ENCODE results near the gene GNGT2. TPM values are rescaled to one million over a fixed set of nuclear protein-coding genes. Genes with fewer than 3 reads are reported as not detected.
"Not testable (repeated sequence)": the region's sequence is repeated elsewhere in the genome, so short reads cannot be mapped to it uniquely, and the experiment has no call there.

Gene GNGT2
- total RNA-seq, 2 experiments from 2014 or later = 13.3 to 32.6 TPM

GRCh38 chr17:49187301-49187700 is 23.1 kb downstream of the GNGT2 start:
- Histone ChIP-seq H3K9me3 (ENCODE audit: low read length) (peaks cover 28% of the 10 kb centered on the region; the same call in 1 of the 2 replicates), H3K4me1 (ENCODE audit: insufficient read depth, low read length, poor library complexity, severe bottlenecking) (peaks cover 15% of the 10 kb centered on the region), H3K79me2 (ENCODE audit: insufficient read depth, low read depth, low read length) (no peaks in the 10 kb centered on the region), H3K27ac (ENCODE audit: low read depth, low read length, poor library complexity, severe bottlenecking) (no peak overlapping the region), H3K9me2 (ENCODE audit: insufficient read depth, low read length) (no peaks in the 10 kb centered on the region), H4K20me1 (ENCODE audit: insufficient read depth, low read length) (no peaks in the 10 kb centered on the region), H3K4me2 (ENCODE audit: low read length) (no peak overlapping the region), H3K4me3 (ENCODE audit: low read depth, low read length, poor library complexity, severe bottlenecking) (no peak overlapping the region), H2AFZ (ENCODE audit: low read length) (no peak overlapping the region), H3K36me3 (ENCODE audit: insufficient read depth, low read length) (no peaks in the 10 kb centered on the region)
- BruUV-seq (replicated peaks) = no TSS peak
- DNase-seq (ENCODE audit: low spot score) = no peak
- CTCF ChIA-PET (ENCODE audit: unreplicated experiment) = no interaction called here
- POLR2A ChIA-PET = no interaction called here
- intact Hi-C loops (cut with micrococcal nuclease; ENCODE audit: unreplicated experiment) = no loop called here
- no peak for TF ChIP-seq EZH2phosphoT487 (IDR thresholded peaks at IDR 0.05; ENCODE audit: borderline replicate concordance, low read depth, low read length)
- TF ChIP-seq, protein P1, sequence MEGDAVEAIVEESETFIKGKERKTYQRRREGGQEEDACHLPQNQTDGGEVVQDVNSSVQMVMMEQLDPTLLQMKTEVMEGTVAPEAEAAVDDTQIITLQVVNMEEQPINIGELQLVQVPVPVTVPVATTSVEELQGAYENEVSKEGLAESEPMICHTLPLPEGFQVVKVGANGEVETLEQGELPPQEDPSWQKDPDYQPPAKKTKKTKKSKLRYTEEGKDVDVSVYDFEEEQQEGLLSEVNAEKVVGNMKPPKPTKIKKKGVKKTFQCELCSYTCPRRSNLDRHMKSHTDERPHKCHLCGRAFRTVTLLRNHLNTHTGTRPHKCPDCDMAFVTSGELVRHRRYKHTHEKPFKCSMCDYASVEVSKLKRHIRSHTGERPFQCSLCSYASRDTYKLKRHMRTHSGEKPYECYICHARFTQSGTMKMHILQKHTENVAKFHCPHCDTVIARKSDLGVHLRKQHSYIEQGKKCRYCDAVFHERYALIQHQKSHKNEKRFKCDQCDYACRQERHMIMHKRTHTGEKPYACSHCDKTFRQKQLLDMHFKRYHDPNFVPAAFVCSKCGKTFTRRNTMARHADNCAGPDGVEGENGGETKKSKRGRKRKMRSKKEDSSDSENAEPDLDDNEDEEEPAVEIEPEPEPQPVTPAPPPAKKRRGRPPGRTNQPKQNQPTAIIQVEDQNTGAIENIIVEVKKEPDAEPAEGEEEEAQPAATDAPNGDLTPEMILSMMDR (conservative IDR thresholded peaks at IDR 0.05; ENCODE audit: low read length) = no peak

GRCh38 chr17:49185381-49185780 is 25.0 kb downstream of the GNGT2 start:
- peaks cover 28% of the 10 kb centered on the region; the same call in 1 of the 2 replicates for H3K9me3 ChIP-seq (ENCODE audit: low read length)
- BruUV-seq (replicated peaks); intact Hi-C loops (cut with micrococcal nuclease; ENCODE audit: unreplicated experiment); DNase-seq (ENCODE audit: low spot score); H2AFZ ChIP-seq (ENCODE audit: low read length); H4K20me1 ChIP-seq (ENCODE audit: insufficient read depth, low read length); CTCF ChIA-PET (ENCODE audit: unreplicated experiment); H3K4me2 ChIP-seq (ENCODE audit: low read length); H3K4me3 ChIP-seq (ENCODE audit: low read depth, low read length, poor library complexity, severe bottlenecking); H3K36me3 ChIP-seq (ENCODE audit: insufficient read depth, low read length); H3K4me1 ChIP-seq (ENCODE audit: insufficient read depth, low read length, poor library complexity, severe bottlenecking); H3K9me2 ChIP-seq (ENCODE audit: insufficient read depth, low read length); H3K79me2 ChIP-seq (ENCODE audit: insufficient read depth, low read depth, low read length); H3K27ac ChIP-seq (ENCODE audit: low read depth, low read length, poor library complexity, severe bottlenecking): not testable (repeated sequence)
- POLR2A ChIA-PET = interaction anchor here (0.6 kb wide), 1 partner anchor 8 kb away, joined by 7 read pairs; no protein-coding TSS in a partner anchor

GRCh38 chr17:49184522-49184921 is 25.9 kb downstream of the GNGT2 start:
- CTCF ChIA-PET (ENCODE audit: unreplicated experiment); BruUV-seq (replicated peaks); intact Hi-C loops (cut with micrococcal nuclease; ENCODE audit: unreplicated experiment); H2AFZ ChIP-seq (ENCODE audit: low read length); H3K4me3 ChIP-seq (ENCODE audit: low read depth, low read length, poor library complexity, severe bottlenecking); H3K36me3 ChIP-seq (ENCODE audit: insufficient read depth, low read length); POLR2A ChIA-PET; H3K9me2 ChIP-seq (ENCODE audit: insufficient read depth, low read length); H3K79me2 ChIP-seq (ENCODE audit: insufficient read depth, low read depth, low read length); DNase-seq (ENCODE audit: low spot score); H3K27ac ChIP-seq (ENCODE audit: low read depth, low read length, poor library complexity, severe bottlenecking); H3K4me2 ChIP-seq (ENCODE audit: low read length); H4K20me1 ChIP-seq (ENCODE audit: insufficient read depth, low read length); H3K4me1 ChIP-seq (ENCODE audit: insufficient read depth, low read length, poor library complexity, severe bottlenecking): not testable (repeated sequence)
- peaks cover 28% of the 10 kb centered on the region; the same call in 1 of the 2 replicates for H3K9me3 ChIP-seq (ENCODE audit: low read length)

DNA sequence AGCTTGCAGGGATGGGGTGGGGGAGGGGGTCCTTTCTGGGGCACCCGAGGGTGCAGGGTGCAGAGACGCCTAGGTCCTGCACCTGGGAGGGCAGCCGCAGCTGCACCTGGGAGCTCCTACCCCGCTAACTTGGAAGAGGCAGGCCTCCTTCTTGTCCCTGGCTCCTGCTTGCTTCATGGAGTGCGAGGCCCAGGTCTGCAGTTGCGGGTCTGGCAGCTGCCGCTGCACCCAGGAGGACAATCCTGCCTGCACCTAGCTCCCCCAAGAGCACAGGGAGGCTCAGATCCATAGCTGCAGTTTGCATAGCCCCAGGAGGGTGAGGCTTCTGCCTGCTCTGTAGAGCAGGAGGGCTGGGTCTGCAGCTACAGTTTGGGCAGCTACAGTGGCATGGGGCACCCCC is 26.6 kb downstream of the GNGT2 start:
- Histone ChIP-seq H3K4me2 (ENCODE audit: low read length) (no peak overlapping the region), H3K9me3 (ENCODE audit: low read length) (peaks cover 28% of the 10 kb centered on the region; the same call in 1 of the 2 replicates), H3K4me1 (ENCODE audit: insufficient read depth, low read length, poor library complexity, severe bottlenecking) (peaks cover 6% of the 10 kb centered on the region), H3K79me2 (ENCODE audit: insufficient read depth, low read depth, low read length) (no peaks in the 10 kb centered on the region), H3K27ac (ENCODE audit: low read depth, low read length, poor library complexity, severe bottlenecking) (no peak overlapping the region), H3K9me2 (ENCODE audit: insufficient read depth, low read length) (no peaks in the 10 kb centered on the region), H4K20me1 (ENCODE audit: insufficient read depth, low read length) (no peaks in the 10 kb centered on the region), H3K36me3 (ENCODE audit: insufficient read depth, low read length) (no peaks in the 10 kb centered on the region), H3K4me3 (ENCODE audit: low read depth, low read length, poor library complexity, severe bottlenecking) (no peak overlapping the region), H2AFZ (ENCODE audit: low read length) (no peak overlapping the region)
- intact Hi-C loops (cut with micrococcal nuclease; ENCODE audit: unreplicated experiment) = no loop called here
- CTCF ChIA-PET (ENCODE audit: unreplicated experiment) = no interaction called here
- POLR2A ChIA-PET = no interaction called here
- no TSS peak for BruUV-seq (replicated peaks)
- TF ChIP-seq, protein P1 (conservative IDR thresholded peaks at IDR 0.05; ENCODE audit: low read length) = no peak
- no peak for DNase-seq (ENCODE audit: low spot score)
